ENCODE measurements around the gene CENPT.
"Not testable (repeated sequence)": the region's sequence is repeated elsewhere in the genome, so short reads cannot be mapped to it uniquely, and the experiment has no call there.

CENPT gene

GRCh38 chr16:67873435-67874370 lies 26.2 kb upstream of the CENPT start:
- no peak for DNase-seq (ENCODE audit: low read depth)

- DNase-seq (ENCODE audit: low read depth) = peak; percentile 82
Measured at GRCh38 chr16:67872631-67873434, 25.3 kb upstream of the CENPT start, which contains the start of gene EDC4. EDC4 (plus strand) TSS chr16:67873052; CDS start chr16:67873262, 210 bp downstream.

DNA sequence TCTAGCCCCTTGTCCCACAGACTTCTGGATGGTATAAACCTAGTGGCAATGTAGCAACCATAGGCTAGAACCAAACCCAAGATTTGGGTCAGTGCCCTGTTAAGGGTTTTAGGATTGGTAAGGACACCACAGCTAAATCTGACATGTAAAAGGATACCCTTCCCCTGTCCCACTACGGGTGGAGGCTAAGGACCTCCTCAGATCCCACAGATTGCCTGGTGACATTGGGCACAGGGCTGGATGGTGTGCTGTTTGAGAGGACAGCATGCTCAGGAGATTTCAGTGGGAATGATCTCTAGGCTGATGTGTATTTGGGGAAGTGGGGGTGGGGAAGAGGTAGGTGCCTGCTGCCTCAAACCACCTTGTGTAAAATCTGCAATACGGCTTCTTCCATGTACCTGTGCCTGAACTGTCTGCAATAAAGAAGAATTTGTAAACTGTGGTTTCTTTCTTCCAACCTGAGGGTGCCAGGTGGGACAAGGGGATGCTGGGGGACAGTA lies 24.7 kb upstream of the CENPT start:
- no peak for DNase-seq (ENCODE audit: low read depth)

DNA sequence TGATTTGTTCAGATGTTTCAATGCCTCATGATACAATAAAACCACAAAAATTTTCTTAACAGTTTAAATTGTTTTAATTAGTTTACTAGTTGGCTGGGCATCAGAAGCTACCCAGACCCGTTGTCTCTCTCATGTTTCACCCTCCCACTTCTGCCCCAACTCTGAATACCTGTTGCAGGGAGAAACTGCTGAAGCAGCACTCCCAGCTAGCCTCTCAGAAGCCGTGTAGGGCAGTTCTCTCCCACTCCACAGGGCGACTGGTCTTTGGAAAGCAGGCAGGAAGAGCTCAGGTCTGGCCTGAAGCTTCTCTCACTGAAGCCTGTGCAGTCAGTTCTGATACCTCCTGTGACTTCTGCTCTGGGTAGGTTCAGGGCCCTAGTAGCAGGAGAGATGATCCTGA lies 23.8 kb upstream of the CENPT start:
- no peak for DNase-seq (ENCODE audit: low read depth)

DNA sequence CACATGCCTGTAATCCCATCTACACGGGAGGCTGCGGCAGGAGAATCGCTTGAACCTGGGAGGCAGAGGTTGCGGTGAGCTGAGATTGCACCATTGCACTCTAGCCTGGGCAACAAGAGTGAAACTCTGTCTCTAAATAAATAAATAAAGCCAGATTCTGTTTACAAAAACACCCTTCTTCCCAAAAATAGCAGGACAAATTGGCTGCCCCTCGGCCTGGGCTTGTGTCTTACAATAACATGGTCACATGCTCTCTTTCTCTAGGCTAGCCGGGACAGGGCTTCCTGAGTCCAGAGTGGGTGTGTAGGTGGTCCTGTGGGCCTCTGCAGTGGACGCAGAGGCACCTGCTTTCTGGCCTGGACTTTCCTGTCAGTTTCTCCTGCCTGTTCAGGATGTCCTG lies 22.2 kb upstream of the CENPT start:
- DNase-seq (ENCODE audit: low read depth) = no peak

DNA sequence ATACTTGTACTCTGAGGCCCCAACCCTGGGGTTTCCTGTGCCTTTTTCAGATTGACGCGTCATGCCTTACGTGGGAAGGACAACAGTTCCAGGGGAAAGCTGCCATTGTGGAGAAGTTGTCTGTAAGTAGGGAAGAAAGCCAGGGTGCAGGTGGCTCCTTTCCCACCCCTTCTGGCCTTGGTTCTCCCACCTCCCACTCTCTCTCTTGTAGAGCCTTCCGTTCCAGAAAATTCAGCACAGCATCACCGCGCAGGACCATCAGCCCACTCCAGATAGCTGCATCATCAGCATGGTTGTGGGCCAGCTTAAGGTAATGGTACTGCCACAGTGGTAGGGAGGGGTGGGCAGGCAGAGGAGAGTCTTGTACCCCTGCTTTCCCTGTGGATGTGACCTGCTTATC lies 20.8 kb upstream of the CENPT start:
- no peak for DNase-seq (ENCODE audit: low read depth)

GRCh38 chr16:67865318-67865717 lies 17.8 kb upstream of the CENPT start:
- no peak for DNase-seq (ENCODE audit: low read depth)

DNA sequence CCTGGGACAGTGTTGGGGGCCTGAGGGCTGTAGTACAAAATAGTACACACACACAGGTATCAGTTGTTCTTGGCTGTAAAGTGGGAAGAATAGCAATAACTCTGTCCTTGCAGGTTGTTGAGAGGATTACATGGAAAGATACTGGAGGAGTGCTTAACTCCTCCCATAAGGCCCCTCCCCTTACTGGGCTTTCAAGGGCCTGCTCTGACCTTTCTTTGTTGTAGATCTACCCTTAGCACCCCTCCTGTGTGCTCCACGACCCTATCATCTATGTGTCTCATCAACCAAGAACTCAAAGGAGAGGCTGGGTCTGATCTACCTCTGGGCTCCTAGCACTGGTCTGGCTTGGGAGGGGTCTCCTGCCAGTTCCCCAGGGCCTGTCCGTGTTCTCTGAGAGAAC lies 17.1 kb upstream of the CENPT start:
- no peak for DNase-seq (ENCODE audit: low read depth)

DNA sequence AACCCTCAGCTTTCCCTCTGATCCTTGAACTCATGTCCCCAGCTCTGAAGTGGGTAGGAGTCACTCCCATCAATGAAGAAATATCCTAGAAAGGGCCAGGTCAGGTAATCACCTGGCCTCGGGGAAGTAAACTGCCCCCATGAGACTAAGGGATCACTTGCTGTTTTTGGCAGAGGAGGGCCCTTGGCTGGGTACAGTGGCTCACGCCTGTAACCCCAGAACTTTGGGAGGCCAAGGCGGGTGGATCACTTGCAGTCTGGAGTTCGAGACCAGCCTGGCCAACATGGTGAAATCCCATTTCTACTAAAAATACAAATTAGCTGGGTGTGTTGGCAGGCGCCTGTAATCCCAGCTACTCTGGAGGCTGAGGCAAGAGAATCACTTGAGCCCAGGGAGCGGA lies 16.6 kb upstream of the CENPT start:
- DNase-seq (ENCODE audit: low read depth) = not testable (repeated sequence)

- no peak for DNase-seq (ENCODE audit: low read depth)
Measured at GRCh38 chr16:67862623-67863583, 15.4 kb upstream of the CENPT start.

- no peak for DNase-seq (ENCODE audit: low read depth)
Measured at GRCh38 chr16:67861877-67862276, 14.4 kb upstream of the CENPT start.

GRCh38 chr16:67860589-67861398 lies 13.3 kb upstream of the CENPT start:
- DNase-seq (ENCODE audit: low read depth) = no peak

GRCh38 chr16:67858500-67858899 lies 11.0 kb upstream of the CENPT start:
- no peak for DNase-seq (ENCODE audit: low read depth)

- DNase-seq (ENCODE audit: low read depth) = no peak
Measured at GRCh38 chr16:67857547-67858233, 10.2 kb upstream of the CENPT start.

DNA sequence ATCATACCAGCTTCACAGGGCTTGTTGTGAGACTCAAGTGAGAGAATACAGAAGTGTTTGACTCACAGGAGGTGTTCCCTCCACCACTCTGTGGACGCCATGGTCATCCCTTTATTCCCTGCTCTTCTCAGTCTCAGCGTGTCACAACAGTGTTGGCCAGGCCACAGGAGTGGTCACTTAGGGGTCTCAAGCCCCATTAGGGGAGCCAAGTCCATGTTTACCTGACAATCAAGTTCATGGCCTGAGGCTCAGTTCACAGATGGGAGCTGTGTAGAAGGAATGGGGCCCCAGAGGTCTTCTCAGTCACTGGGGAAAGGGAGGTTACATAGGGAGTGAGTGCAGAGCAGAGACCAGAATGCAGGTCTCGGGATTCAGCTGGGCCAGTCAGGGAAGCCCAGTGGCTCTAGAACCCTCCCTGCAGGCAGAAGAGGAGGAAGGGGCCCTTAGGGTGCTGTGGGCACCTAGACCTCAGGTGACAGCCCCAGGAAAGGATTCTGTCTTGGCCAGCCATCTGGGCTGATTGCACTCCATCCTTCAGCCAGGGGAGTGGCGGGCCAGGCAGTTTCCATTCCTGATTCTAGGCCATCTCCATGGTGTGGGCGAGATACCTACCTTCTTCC lies 9.5 kb upstream of the CENPT start:
- no peak for DNase-seq (ENCODE audit: low read depth)

GRCh38 chr16:67855789-67856188 lies 8.3 kb upstream of the CENPT start:
- DNase-seq (ENCODE audit: low read depth) = no peak

DNA sequence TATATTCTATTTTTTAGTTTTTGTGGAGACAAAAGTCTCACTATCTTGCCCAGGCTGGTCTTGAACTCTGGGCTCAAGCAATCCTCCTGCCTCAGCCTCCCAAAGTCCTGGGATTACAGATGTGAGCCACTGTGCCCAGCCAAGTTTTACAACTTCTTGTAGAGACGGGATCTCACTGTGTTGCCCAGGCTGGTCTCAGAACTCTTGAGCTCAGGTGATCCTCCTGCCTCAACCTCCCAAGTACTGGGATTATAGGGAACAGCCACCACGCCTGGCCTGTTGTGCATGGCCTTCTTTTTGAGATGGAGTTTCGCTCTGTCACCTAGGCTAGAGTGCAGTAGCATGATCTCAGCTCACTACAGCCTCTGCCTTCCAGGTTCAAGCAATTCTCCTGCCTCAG lies 6.2 kb upstream of the CENPT start:
- DNase-seq (ENCODE audit: low read depth) = no peak

DNA sequence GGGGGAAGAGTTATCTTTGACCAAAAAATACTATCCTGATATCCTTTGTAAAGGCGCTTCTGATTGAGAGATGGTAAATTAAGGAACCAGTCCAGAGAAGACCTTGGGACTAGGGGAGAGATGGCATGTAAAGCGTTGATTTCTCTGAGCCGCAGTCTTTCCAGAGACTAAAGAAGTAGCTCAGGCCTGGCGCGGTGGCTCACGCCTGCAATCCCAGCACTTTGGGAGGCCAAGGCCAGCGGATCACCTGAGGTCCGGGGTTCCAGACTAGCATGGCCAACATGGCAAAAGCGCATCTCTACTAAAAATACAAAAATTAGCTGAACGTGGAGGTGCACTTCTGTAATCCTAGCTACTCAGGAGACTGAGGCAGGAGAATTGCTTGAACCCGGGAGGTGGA lies 625 bp upstream of the CENPT start:
- DNase-seq (ENCODE audit: low read depth) = no peak

DNA sequence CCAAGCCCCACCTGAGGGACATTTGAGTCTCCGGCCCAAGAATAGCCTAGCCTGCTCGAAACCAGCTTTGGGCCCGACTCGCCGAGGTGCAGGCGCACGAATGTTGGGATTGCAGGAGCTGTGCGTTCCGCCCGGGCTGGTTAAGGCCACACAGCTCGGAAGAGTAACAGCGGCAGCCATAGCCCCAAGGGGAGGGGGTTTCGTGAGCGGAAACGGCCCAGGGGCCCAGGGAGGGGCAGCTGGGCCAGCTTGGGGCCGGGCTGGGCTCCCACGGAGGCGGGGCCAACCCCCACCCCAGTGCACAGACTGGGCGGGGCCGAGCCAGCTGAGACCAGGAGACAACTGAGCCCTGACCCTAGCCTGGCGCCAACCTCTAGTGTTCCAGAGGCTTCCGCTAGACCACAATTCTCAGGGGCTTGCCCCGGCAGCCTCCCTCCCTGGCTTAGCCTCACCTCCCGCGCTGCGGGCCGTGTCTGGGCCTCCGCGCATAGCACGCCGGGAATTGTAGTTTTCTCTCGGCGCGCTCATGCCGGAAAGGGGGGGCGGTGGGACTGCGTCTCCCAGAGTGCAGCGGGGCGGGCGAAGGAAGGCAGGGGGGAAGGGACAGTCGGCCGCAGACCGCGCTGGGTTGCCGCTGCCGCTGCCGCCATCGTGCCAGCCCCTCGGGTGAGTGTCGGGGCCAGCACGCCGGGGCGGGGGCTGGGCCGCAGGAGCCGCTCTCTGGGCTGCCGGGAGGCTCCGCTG lies 1.0 kb downstream of the CENPT start, which contains the start of gene NUTF2:
Gene NUTF2, plus strand, starts transcription at position 614 of the 744 bp plus-strand sequence. CDS start 18,198 bp downstream, outside the sequence.
- DNase-seq (ENCODE audit: low read depth) = peak; percentile 89

Data from stimulated activated CD8-positive, alpha-beta memory T cell treated with anti-CD3 and anti-CD28 coated beads, Interleukin-7, amount 100 ng/mL, for 24 hours (primary cell).